T-helper 9 cell (primary cell): ENCODE measurements around the gene LUZP4.
"Not testable (repeated sequence)": the region's sequence is repeated elsewhere in the genome, so short reads cannot be mapped to it uniquely, and the experiment has no call there.

Experiments
- DNase-seq: peaks from one replicate; pipeline ENCODE4 v3.0.0-alpha.2; 2020

The LUZP4 gene

GRCh38 chrX:115337491-115338144 lies 48.1 kb downstream of the LUZP4 start:
- DNase-seq: no peak

GRCh38 chrX:115339441-115340025 lies 50.0 kb downstream of the LUZP4 start:
- DNase-seq: no peak

GRCh38 chrX:115341421-115341820 lies 51.9 kb downstream of the LUZP4 start:
- no peak for DNase-seq

GRCh38 chrX:115344885-115345614 lies 55.5 kb downstream of the LUZP4 start:
- no peak for DNase-seq

- DNase-seq: no peak
Observed at GRCh38 chrX:115345615-115346014, 56.1 kb downstream of the LUZP4 start.

GRCh38 chrX:115346738-115347137 lies 57.2 kb downstream of the LUZP4 start:
- not testable (repeated sequence) for DNase-seq

- no peak for DNase-seq
Observed at GRCh38 chrX:115348446-115349225, 59.1 kb downstream of the LUZP4 start.

- no peak for DNase-seq
Observed at GRCh38 chrX:115350711-115351381, 61.3 kb downstream of the LUZP4 start.

- no peak for DNase-seq
Observed at GRCh38 chrX:115356369-115356768, 66.9 kb downstream of the LUZP4 start.
